Skeletal muscle tissue (tissue), 4 donors: Measurements from ENCODE around the gene TULP1. TPM values are rescaled to one million over a fixed set of nuclear protein-coding genes. Genes with fewer than 3 reads are reported as not detected.

Experiments used
- H3K27ac ChIP-seq: one replicate; pipeline ENCODE4 v1.7.0; 2013; ENCODE audit warnings: mild to moderate bottlenecking, low read depth, low read length, inconsistent platforms
- H3K27me3 ChIP-seq, 3 donors: one replicate each; pipeline ENCODE4 v1.7.0; 2013; ENCODE audit warnings: low read length in 3 of 3; ENCODE audit not compliant: control insufficient read depth in 3 of 3, insufficient read depth in 3 of 3
- H3K36me3 ChIP-seq, 3 donors: one replicate each; pipeline ENCODE4 v1.7.0; 2013; ENCODE audit warnings: low read length in 3 of 3; ENCODE audit not compliant: control insufficient read depth in 3 of 3, insufficient read depth in 3 of 3
- H3K4me1 ChIP-seq, 3 donors: one replicate each; pipeline ENCODE4 v1.7.0; 2013; ENCODE audit warnings: low read length in 3 of 3, mild to moderate bottlenecking in 3 of 3; ENCODE audit not compliant: control insufficient read depth in 3 of 3, insufficient read depth in 3 of 3
- H3K4me3 ChIP-seq, 3 donors: one replicate each; pipeline ENCODE4 v1.7.0; 2013; ENCODE audit warnings: low read length in 3 of 3
- H3K9ac ChIP-seq, 3 donors: one replicate each; pipeline ENCODE4 v1.7.0; 2013; ENCODE audit warnings: low read length in 3 of 3, mild to moderate bottlenecking in 3 of 3, moderate library complexity in 2 of 3, low read depth in 1 of 3
- H3K9me3 ChIP-seq, 3 donors: one replicate each; pipeline ENCODE4 v1.7.0; 2013; ENCODE audit warnings: low read length in 3 of 3; ENCODE audit not compliant: control insufficient read depth in 3 of 3
- total RNA-seq: library from RNA; depleted of rRNA; stranded (reverse); fragments of >200 nt; gene quantifications from one replicate; pipeline ENCODE4 v1.2.3, GENCODE V29; 2014
- donor health status: Osteomylitis.

The TULP1 gene
- total RNA-seq, 1 donor from 2014 or later = 0.52 TPM

DNA sequence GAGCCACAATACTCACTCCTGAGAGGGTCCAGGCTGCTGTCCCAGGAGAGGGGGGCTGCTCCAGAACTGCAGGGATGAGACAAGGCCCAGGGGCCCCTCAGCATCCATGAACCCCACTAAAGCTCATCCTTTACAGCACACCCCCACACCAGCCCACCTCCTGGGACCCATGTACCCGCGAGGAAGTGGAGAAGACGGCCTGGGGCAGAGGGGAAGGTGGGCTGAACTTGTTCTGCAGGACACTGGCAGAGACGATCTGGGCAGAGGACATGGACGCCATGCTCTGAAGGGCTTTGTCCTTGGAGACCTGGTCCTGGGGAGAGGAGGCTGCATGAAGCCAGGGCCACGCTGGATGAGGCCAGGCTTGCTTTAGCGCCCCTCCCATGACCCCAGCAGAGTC is 34.4 kb downstream of the TULP1 start:
- Histone ChIP-seq H3K4me1 (no peaks in the 10 kb centered on the region), H3K4me3 (no peak overlapping the region), H3K36me3 (peaks cover 22 to 40% (median 37%) of the 10 kb centered on the region in 3 donors), H3K27ac (no peak overlapping the region), H3K27me3 (no peaks in the 10 kb centered on the region), H3K9me3 (no peaks in the 10 kb centered on the region), H3K9ac (no peak overlapping the region)

DNA sequence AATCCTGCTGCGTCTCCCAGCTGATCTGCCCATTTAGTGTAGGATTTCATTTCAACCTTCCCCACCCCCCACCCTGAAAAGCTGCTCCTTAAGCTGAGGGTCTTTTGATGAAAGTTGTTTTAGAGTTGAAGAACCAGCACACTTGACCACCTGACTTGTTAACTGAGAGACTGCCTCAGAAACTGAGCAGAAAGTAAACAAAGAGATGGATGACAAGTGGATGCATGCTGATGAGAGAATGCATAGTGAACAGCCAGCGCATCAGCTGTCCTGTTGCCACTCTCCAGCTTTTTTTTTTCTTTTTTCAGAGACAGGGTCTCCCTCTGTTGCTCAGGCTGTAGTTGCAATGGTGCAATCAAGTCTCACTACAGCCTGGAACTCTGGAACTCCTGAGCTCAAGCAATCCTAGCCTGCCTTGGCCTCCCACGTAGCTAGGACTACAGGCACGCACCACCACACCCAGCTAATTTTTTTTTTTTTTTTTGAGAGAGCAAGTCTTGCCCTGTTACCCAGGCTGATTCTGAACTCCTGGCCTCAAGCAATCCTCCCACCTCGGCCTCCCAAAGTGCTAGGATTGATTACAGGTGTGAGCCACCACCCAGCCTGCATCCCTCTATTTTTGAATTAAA is 35.0 kb downstream of the TULP1 start:
- Histone ChIP-seq H3K9ac (no peak overlapping the region), H3K9me3 (no peaks in the 10 kb centered on the region), H3K4me3 (no peak overlapping the region), H3K27ac (no peak overlapping the region), H3K36me3 (peaks cover 21 to 44% (median 35%) of the 10 kb centered on the region in 3 donors), H3K4me1 (no peaks in the 10 kb centered on the region), H3K27me3 (no peaks in the 10 kb centered on the region)

DNA sequence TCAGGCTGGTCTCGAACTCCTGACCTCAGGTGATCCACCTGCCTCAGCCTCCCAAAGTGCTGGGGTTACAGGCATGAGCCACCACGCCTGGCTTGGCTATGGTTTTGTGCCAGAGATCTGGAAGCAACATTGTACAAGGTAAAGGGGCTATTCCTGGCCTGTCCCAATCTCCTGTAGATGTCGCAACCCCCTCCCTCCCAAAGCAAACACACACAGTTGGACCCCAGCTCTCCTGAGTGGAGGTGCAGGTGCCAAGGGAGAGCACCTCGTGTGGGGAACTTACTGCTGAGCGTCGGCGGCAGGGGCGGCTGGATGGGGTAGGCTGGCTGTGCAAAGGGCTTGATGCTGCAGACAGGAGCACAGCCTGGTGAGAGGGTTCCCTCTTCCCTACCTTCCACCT is 35.7 kb downstream of the TULP1 start:
- H3K27me3 ChIP-seq = no peaks in the 10 kb centered on the region

DNA sequence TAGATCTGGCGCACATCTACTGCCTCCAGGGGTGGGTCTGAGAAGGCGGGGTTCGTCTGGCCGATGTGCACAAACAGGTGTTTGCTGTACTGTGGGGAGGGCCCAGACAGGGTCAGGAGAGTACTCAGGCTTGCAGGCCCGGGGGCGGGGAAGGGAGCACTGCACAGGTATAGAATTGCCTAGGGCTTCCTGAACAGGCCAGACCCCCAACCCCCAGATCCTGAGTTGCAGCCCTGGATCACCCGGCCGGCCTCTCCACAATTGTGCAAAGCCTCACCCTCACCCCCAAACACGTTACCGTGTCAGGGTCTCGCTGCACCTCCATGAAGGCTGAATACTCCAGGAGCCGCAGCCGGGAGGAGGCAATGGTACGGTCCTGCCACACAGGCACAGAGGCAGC is 36.7 kb downstream of the TULP1 start:
- Histone ChIP-seq H3K27me3 (no peaks in the 10 kb centered on the region), H3K36me3 (peaks cover 32 to 47% (median 33%) of the 10 kb centered on the region in 3 donors), H3K4me3 (no peak overlapping the region), H3K9ac (no peak overlapping the region), H3K4me1 (peaks cover 0 to 2% (median 2%) of the 10 kb centered on the region in 3 donors), H3K27ac (no peak overlapping the region), H3K9me3 (no peaks in the 10 kb centered on the region)

More for the DNA sequence above, 35.7 kb downstream of the TULP1 start:
- Histone ChIP-seq H3K27ac (no peak overlapping the region), H3K9me3 (no peaks in the 10 kb centered on the region), H3K4me1 (peaks cover 0 to 2% (median 0%) of the 10 kb centered on the region in 3 donors), H3K4me3 (no peak overlapping the region), H3K36me3 (peaks cover 26 to 44% (median 33%) of the 10 kb centered on the region in 3 donors), H3K9ac (no peak overlapping the region)

DNA sequence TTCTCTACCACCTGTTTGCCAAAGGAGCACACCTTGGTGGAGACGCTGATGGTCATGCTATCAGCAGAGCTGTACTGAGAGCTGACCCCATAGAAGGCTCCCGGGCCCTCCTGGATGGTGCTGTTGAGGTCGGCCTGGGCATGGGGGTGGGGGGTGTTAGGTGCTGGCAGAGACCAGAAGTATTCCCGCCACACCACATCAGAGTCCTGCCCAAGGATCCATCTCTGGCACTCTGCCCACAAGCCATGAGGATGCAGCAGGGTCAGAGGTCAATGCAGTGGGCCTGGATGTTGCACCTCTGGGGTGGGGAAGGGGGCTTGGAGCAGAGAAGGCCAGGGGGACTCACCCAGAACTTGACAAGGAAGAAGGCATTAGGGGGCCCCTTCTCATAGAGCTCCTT is 37.1 kb downstream of the TULP1 start:
- Histone ChIP-seq H3K4me3 (no peak overlapping the region), H3K9ac (no peak overlapping the region), H3K27ac (no peak overlapping the region), H3K9me3 (no peaks in the 10 kb centered on the region), H3K4me1 (peaks cover 0 to 6% (median 3%) of the 10 kb centered on the region in 3 donors), H3K36me3 (peaks cover 36 to 48% (median 36%) of the 10 kb centered on the region in 3 donors), H3K27me3 (no peaks in the 10 kb centered on the region)

DNA sequence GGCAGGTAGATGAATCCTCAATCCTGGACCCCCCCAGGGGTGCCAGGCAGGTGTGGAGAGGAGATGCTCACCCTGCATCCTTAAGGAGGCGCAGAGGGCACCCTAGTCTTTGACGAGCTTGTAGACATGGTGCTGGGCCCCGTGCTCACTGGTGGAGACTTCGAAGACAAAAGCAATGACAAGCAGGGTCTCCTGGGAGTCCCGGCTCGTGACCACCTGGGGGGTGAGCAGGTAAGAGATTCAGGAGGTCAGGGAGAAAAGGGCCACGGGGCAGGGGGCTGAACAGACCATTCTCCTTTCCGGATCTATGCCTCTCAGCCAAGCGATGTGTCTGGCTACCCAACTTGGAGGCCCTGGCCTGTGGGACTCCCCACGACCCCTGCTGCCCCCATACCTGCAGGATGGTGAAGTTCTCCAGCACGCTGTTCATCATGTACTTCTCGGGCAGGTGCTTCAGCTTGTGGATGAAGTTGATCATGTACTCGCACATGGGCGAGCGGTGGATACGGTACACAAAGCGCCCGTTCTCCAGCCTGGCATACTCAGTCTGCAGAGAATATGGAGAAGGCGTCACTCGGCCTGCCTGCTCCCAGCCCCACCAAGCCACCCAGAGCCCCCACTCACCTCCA is 37.6 kb downstream of the TULP1 start:
- Histone ChIP-seq H3K9ac (no peak overlapping the region), H3K4me1 (peaks cover 0 to 10% (median 8%) of the 10 kb centered on the region in 3 donors), H3K27ac (no peak overlapping the region), H3K4me3 (no peak overlapping the region), H3K36me3 (peaks cover 40 to 50% (median 41%) of the 10 kb centered on the region in 3 donors), H3K27me3 (no peaks in the 10 kb centered on the region), H3K9me3 (no peaks in the 10 kb centered on the region)

DNA sequence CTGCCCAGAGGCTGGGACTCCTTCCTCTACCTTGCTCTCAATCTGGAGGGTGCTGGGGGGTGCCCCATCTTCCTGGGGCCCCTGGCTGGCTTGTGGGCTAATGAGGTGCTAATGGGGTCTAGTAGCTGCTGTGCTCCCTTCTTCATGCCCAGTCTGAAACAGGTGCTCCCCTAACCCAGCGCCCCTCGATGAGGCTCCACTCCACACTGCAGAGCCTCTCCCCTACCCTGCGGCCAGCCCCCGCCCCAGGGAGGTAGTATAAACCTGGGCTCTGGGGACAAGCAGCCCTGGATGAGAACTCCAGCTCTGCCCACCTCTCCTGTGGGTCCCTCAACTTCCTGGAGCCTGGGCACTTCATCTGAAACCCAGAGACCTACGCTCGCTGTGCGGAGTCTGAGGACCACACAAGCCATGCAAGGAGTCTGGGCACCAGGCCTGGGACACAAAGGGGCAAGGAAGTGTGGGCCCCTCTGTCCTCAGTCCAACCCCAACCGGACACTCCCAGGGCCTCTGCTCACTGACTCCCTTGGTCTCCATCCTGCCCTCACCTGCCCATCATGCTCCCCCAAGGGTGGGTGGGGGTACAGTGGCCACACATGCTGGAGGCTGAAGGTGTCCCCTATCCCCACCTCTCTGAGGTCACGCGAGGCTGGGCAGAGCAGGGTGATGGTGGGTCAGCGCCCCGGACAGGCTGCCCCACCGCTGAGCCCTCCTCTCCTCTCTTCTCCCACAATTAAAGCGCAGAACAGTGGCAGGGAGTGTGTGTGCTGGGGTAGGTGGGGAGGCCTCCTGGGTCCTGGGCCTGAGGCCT is 38.4 kb downstream of the TULP1 start:
- H3K36me3 ChIP-seq = peaks cover 41 to 48% (median 47%) of the 10 kb centered on the region in 3 donors
- no peak overlapping the region for H3K9ac ChIP-seq
- H3K27ac ChIP-seq = no peak overlapping the region
- no peaks in the 10 kb centered on the region for H3K27me3 ChIP-seq
- no peaks in the 10 kb centered on the region for H3K9me3 ChIP-seq
- no peak overlapping the region for H3K4me3 ChIP-seq
- peaks cover 6 to 17% (median 15%) of the 10 kb centered on the region in 3 donors for H3K4me1 ChIP-seq

DNA sequence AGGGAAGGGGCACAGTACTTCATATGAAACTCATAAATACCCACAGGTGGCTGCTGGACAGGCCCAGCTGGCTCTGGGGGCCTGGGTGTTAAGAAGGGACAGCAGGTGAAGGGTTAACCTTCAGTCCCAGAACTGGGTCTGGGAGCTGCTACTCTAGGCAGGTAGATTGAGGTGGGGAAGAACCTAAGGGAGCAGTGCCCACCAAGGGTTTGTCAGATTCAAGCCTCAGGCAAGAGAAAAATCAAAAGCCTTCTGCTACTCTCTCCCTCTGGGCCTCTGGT is 38.9 kb downstream of the TULP1 start:
- Histone ChIP-seq H3K36me3 (peaks cover 38 to 48% (median 47%) of the 10 kb centered on the region in 3 donors), H3K9ac (no peak overlapping the region), H3K27me3 (no peaks in the 10 kb centered on the region), H3K4me1 (peaks cover 10 to 21% (median 21%) of the 10 kb centered on the region in 3 donors), H3K4me3 (no peak overlapping the region), H3K9me3 (no peaks in the 10 kb centered on the region), H3K27ac (no peak overlapping the region)

DNA sequence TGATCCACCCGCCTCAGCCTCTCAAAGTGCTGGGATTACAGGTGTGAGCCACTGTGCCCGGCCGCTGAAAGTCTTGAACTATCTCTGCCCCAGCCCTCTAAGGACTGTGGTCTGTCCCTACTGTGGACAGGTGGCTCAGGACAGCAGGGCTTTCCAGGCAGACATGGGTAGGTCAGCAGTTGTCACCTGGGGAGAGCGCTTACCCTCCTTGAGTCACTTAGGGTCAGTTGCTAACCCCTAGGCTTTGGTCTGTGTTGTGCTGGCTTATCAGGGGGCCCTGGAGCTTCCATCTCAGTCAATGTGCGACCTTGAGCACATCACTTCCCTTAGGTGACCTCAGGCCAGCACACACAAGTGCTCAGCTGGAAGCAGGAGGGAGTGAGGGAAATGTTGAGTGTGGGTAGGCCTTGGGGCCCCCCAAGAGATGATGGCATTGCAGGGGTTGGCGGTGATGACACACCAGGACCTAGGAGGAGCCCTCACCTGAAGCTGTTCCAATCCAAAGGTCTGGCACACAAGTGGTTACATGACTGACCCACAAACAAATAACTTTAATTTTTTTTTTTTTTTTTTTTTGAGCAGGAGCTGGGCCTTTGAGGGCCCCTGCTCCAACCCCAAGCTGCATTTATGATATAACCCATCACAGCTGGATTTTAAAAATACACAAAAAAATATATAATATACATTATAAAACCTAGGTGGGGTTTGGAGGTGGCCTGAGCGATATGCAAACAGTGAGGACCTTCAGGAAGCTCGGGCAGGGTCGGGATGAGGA is 39.4 kb downstream of the TULP1 start:
- Histone ChIP-seq H3K9ac (peak overlapping the region in 1 of 3 donors; percentile 40), H3K9me3 (no peaks in the 10 kb centered on the region), H3K27ac (no peak overlapping the region), H3K4me3 (no peak overlapping the region), H3K36me3 (peaks cover 33 to 46% (median 44%) of the 10 kb centered on the region in 3 donors), H3K27me3 (no peaks in the 10 kb centered on the region), H3K4me1 (peaks cover 10 to 26% (median 23%) of the 10 kb centered on the region in 3 donors)
